ENCODE measurements around the gene NOTCH1.

- TF ChIP-seq POLR2AphosphoS5 (IDR thresholded peaks at IDR 0.05; ENCODE audit: borderline replicate concordance, low read depth, low read length) (no peak), EZH2 (IDR thresholded peaks at IDR 0.05) (no peak), FOXP2 (optimal IDR thresholded peaks at IDR 0.05; ENCODE audit: control extremely low read depth, extremely low read length, insufficient read depth) (no peak)
Measured at GRCh38 chr9:136508729-136509500, 36.9 kb downstream of the NOTCH1 start.

Data from SK-N-MC (cell line).